HG03045 (cell line): ENCODE results near the gene LRTM2.

Experiments
- ATAC-seq: cut with Tn5 transposase; IDR thresholded peaks from one replicate; pipeline ENCODE4 v1.9.1; 2021; ENCODE audit warnings: mild to moderate bottlenecking, moderate library complexity; ENCODE audit not compliant: unreplicated experiment

Gene LRTM2

GRCh38 chr12:1882405-1882804 lies 62.0 kb downstream of the LRTM2 start:
- no peak for ATAC-seq

- no peak for ATAC-seq
Observed at GRCh38 chr12:1882850-1883470, 62.6 kb downstream of the LRTM2 start.

- no peak for ATAC-seq
Observed at GRCh38 chr12:1883513-1883912, 63.1 kb downstream of the LRTM2 start.

- no peak for ATAC-seq
Observed at GRCh38 chr12:1884651-1885050, 64.3 kb downstream of the LRTM2 start.

- ATAC-seq, result no peak
Observed at GRCh38 chr12:1885082-1885596, 64.8 kb downstream of the LRTM2 start.

GRCh38 chr12:1885599-1886245 lies 65.4 kb downstream of the LRTM2 start:
- ATAC-seq, result no peak
